GM18526 (cell line): ENCODE results near the gene DPF3.

Experiments
- POLR2A ChIP-seq: IDR thresholded peaks from 3 replicates; pipeline ENCODE4 v1.6.1; 2011; ENCODE audit not compliant: insufficient read length; ENCODE audit errors: extremely low read depth

Gene DPF3

GRCh38 chr14:72801381-72801812, 92.5 kb downstream of the DPF3 start:
- no peak for TF ChIP-seq POLR2A

DNA sequence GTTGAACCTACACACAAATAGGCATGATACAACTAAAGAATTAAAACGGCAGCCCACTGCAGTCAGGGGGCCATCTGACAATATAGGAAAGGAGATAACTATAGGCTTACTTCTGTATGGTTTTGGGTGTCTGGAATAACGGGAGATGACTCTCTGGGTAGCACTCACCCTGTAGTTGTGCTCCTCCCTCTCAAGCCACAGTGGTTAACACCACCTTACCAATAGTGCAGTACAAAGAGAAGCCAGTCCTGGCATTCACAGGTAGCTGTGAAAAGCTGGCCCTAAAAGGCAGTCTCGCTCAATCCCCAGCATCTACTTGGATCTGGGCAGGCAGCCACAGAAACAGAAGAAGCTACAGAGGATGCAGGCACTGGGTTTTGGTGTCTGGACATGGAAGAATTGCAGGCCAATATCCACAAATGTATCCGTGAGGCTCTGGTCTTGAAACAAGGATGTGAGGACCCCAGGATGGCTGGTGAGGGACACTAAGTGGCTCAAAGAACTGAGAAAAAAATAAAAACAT, 93.0 kb downstream of the DPF3 start:
- TF ChIP-seq POLR2A = no peak

- TF ChIP-seq POLR2A = no peak
Observed at GRCh38 chr14:72800296-72800695, 93.6 kb downstream of the DPF3 start.

DNA sequence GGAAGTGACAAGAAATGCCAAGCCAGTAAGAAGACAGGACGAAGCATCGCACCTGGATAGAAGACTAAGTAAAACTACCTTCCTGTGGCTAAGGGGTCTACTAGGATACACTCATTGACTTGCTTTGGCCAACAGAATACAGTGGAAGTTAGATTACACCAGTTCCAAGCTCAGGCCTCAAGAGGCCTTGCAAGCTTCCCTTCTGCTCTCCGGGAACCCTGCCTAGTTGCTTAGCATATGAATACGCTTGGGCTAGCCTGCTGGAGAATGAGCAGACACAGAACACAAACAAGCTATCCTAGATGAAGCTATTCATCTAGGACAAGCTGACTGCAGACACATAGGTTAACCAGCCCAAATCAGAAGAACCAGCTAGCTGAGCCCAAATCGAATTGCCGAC, 97.0 kb downstream of the DPF3 start:
- TF ChIP-seq POLR2A = no peak

- no peak for TF ChIP-seq POLR2A
Observed at GRCh38 chr14:72793156-72793939, 100.6 kb downstream of the DPF3 start.

DNA sequence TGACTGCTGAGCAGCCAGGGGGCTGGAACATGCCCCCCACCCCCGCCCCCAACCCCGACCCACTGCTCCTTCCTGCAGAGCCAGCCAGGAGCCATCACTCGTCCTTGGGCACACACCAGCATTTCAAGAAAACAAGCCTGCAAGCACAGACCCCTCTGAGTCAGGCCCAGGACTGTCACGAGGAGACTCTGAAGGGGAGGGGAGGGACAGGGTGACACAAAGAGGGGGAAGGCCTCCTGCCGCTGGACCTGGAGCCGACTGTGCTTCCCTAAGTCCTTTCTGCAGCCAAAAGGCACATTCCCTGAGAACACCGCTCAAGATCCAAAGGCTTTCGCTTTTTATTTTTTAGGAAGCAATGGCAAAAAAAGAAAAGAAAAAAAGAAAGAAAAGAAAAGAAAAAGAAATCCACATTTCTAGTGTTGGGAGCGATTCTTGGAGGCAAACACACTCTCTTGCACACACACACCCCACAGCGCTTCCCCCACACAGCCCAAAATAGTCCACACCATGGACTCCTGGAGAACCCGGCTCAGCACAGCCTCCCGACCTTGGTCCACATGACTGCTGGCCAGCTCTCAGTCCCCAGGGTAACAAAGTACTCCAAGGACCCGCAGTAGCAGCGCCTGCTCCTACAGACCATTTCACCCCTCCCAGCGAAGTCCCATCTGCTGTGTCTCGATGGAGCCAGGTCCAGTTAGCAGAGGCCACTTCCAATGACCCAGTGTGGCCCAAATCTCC, 101.7 kb downstream of the DPF3 start:
- no peak for TF ChIP-seq POLR2A

GRCh38 chr14:72790887-72791566, 102.9 kb downstream of the DPF3 start:
- TF ChIP-seq POLR2A = no peak

- TF ChIP-seq POLR2A = no peak
Observed at GRCh38 chr14:72788972-72789728, 104.8 kb downstream of the DPF3 start.

- no peak for TF ChIP-seq POLR2A
Observed at GRCh38 chr14:72788255-72788654, 105.6 kb downstream of the DPF3 start.

DNA sequence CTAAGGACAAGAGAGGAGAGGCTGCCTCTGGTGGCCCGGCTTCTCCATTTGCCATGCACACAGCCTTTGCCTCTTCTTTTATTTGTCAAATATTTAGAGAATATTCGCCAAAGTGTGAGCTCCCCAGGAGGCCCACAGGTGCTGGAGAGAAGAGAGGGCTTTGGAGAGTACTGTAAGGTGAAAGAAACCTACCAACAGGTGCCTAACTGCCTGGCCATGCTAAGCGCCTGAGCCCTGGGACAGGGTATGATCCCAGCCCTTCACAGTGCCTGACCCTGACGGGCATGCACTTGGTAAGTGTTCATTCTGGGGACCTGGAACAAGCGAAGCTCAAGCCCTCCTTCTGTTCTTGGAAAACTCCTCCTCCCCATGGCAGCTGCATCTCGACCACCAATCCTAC, 106.1 kb downstream of the DPF3 start:
- no peak for TF ChIP-seq POLR2A

DNA sequence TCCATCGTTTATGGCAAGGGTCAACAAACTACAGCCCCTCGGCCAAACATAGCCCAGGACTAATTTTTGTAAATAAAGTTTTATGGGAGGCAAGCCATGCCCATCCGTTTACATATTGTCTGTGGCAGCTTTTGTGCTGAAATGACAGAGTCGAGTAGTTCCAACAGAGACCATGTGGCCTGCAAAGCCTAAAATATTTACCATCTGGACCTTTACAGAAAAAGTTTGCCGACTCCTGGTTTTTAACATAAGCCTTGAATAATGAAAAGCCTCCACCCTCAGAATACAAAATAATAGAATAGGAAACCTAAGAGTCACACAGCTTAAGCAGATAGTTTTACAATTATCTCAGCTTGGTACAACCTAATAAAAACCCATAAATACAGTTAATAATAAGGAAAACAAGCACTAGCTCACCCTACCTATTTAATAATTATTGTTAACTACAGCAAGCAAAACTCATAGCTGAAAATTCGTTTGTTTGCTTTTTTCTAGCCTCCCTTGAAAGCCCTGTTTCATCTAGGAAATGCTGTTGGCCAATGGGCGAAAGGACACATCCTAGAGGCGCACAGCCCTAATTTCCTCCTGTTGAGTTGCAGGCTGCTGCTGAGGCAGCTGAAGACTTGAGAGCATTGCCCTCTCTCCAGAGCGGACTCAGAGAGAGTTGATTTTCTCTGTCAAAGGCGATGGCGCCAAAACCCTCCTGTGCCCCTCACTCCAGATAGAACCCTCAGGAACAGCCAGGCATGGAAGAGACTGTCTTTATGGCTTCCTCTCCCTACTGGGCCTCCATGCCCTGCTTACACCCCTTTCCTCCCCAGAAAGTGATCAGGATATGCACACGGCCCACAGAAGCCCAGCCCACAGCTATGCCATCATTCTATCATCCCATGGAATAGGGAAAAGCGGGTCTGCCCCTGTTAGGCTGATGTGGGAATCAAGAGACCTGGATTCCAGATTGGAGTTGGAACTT, 107.2 kb downstream of the DPF3 start:
- no peak for TF ChIP-seq POLR2A

DNA sequence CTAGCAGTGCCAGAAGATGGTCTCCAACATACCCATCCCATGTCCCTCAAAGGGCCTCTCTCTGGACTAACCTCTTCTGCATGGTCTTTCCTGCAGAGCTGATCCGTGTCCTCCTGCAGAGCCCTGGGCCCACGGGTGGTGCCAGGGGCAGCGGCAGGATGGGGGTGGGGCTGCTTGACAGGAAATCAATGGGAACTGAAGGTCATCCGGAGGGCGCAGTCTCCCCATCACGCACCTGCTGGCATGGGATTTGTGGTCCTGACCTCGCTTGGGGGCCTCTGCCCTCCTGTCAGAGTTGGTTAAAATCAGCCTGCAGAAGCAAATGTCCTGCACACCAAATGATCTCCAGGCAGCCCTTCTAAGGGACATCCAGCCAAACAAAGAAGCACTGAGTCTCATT, 110.2 kb downstream of the DPF3 start:
- no peak for TF ChIP-seq POLR2A

DNA sequence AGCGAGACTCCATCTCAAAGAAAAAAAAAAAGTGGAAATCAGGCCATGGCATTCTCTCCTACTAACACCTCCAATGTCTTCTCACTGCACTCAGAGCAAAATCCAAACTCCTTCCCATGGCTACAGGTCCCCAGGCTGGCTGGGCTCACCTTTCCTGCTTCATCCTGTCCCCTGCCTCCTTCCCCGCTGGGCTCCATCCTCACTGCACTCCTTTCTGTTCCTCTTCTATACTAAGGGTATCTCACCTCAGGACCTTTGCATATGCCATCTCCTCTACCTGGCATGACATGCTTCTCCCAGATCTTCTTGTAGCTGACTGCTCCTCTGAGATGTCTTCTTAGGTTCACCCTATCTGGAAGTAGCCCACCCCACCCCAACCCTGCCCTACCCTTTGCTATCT, 111.1 kb downstream of the DPF3 start:
- no peak for TF ChIP-seq POLR2A

- no peak for TF ChIP-seq POLR2A
Observed at GRCh38 chr14:72781561-72782508, 112.1 kb downstream of the DPF3 start.
